Pancreas (tissue), 10 donors: ENCODE measurements around the gene EARS2. TPM values are rescaled to one million over a fixed set of nuclear protein-coding genes. Genes with fewer than 3 reads are reported as not detected.

ENCODE experiments used
- ATAC-seq, 4 donors: fragments of 200-7000 bp; cut with Tn5 transposase; one replicate each; pipeline versions ENCODE4 v1.8.0 to v1.9.1; 2020; ENCODE audit warnings: mild to moderate bottlenecking in 4 of 4, moderate library complexity in 4 of 4
- DNase-seq, 6 donors: peaks; one replicate each; pipeline ENCODE4 v3.0.0-alpha.2; 2020
- FAIRE-seq: peaks from 2 replicates; lab custom pipeline; 2012; peaks lifted over from hg19 to GRCh38; lab: Jason Lieb, UNC
- H3K27ac ChIP-seq, 4 donors: fragments of 200-600 bp; sonication (generic); 1 replicate in 3 of 4; 2 replicates in 1 of 4; pipeline versions ENCODE4 v1.5.0 to v1.8.0; 2020
- H3K27me3 ChIP-seq, 4 donors: fragments of 200-600 bp; one replicate each; pipeline ENCODE4 v1.8.0; 2021
- H3K36me3 ChIP-seq, 3 donors: fragments of 200-600 bp; sonication (generic) in 1 of 3; one replicate each; pipeline versions ENCODE4 v1.5.0 to v1.8.0; 2020 to 2021
- H3K4me1 ChIP-seq, 3 donors: fragments of 200-600 bp; one replicate each; pipeline ENCODE4 v1.8.0; 2021
- H3K4me3 ChIP-seq, 4 donors: fragments of 200-600 bp; sonication (generic) in 2 of 4; one replicate each; pipeline versions ENCODE4 v1.5.0 to v1.8.0; 2020 to 2021
- H3K9me3 ChIP-seq, 4 donors: fragments of 200-600 bp; one replicate each; pipeline ENCODE4 v1.8.0; 2021
- CTCF ChIP-seq, 4 donors: fragments of 200-600 bp; sonication (generic) in 3 of 4; IDR thresholded peaks; one replicate each; pipeline versions ENCODE4 v1.5.0 to v1.8.0; 2021; ENCODE audit warnings: antibody characterized with exemption in 4 of 4
- WGBS, 2 donors: extraction: QIAGEN DNeasy Blood & Tissue Kit; methylation state at CpG; one replicate each; pipeline ENCODE4 v1.1.7; 2013; 5-methylcytosine and 5-hydroxymethylcytosine counted together
- intact Hi-C, 3 donors: fragments of 100-400 bp; cut with DNase I; formaldehyde crosslinking; loops; one replicate each; pipeline versions ENCODE4 v1.11.1 to v1.14.2; 2022
- polyA plus RNA-seq, 2 donors: library from polyadenylated mRNA; stranded (reverse); fragments of 200-250 nt; gene quantifications; one replicate each; pipeline ENCODE4 v1.2.3, GENCODE V29; 2013
- total RNA-seq, 6 donors: library from RNA; stranded (reverse); fragmentation: NEBNext Ultra II Directional in 4 of 6; extraction: Animal tissue kit (Norgen Biotek cat#: 25700) in 4 of 6; gene quantifications; one replicate each; pipeline versions ENCODE4 v1.2.1 to v1.2.4, GENCODE V29; 2021 to 2023
- donor health status: healthy with polysubstance abuse.
- donor health status: DM: no; HTN: no; CAD: no; lungs with moderate emphysema.
- donor health status: DM: no; HTN: no; CAD: no.
- donor health status: control.
- donor health status: control.
- donor health status: Bipolar disorder and iron deficiency.
- donor health status: DM: yes; HTN: yes; CAD: no.
- donor health status: DM: no; HTN: no; CAD: no.
- donor health status: DM: no; HTN: no; CAD: no.
- donor health status: DM: yes; HTN: yes; CAD: no.

The EARS2 gene
- total and polyA plus RNA-seq, 8 donors: 8.2 to 11.6 (median 10.9) TPM

- no peak for FAIRE-seq
Measured at GRCh38 chr16:23523321-23523720, 33.8 kb downstream of the EARS2 start.

GRCh38 chr16:23521965-23522364, 35.2 kb downstream of the EARS2 start:
- no peak for FAIRE-seq
- Histone ChIP-seq H3K27ac (no peak overlapping the region), H3K4me3 (no peak overlapping the region)

More at GRCh38 chr16:23523321-23523720, 33.8 kb downstream of the EARS2 start:
- TF ChIP-seq CTCF (IDR thresholded peaks at IDR 0.05): no peak
- Histone ChIP-seq H3K27me3 (no peaks in the 10 kb centered on the region), H3K27ac (no peak overlapping the region), H3K4me1 (peaks cover 2 to 9% (median 9%) of the 10 kb centered on the region in 3 donors), H3K4me3 (no peak overlapping the region), H3K36me3 (peaks cover 0 to 29% (median 0%) of the 10 kb centered on the region in 3 donors), H3K9me3 (no peaks in the 10 kb centered on the region)
- ATAC-seq: peak in 1 of 4 donors; percentile 15
- DNase-seq: no peak
- 94 to 99% methylated on average over 6 of the region's 6 CpGs for WGBS, 2 donors
- intact Hi-C loops: no loop called here

GRCh38 chr16:23521037-23521743, 36.0 kb downstream of the EARS2 start:
- FAIRE-seq (no peak), ATAC-seq (peak in 1 of 4 donors; percentile 53), DNase-seq (no peak)
- peaks cover 0 to 29% (median 0%) of the 10 kb centered on the region in 3 donors for H3K36me3 ChIP-seq
- H3K4me1 ChIP-seq: no peaks in the 10 kb centered on the region
- TF ChIP-seq CTCF (IDR thresholded peaks at IDR 0.05): no peak
- H3K9me3 ChIP-seq: no peaks in the 10 kb centered on the region
- intact Hi-C loops: no loop called here
- no peaks in the 10 kb centered on the region for H3K27me3 ChIP-seq
- no peak overlapping the region for H3K4me3 ChIP-seq
- peak overlapping the region in 1 of 4 donors; percentile 27 for H3K27ac ChIP-seq
- WGBS, 2 donors: 68 to 91% methylated on average over 4 of the region's 4 CpGs

More at GRCh38 chr16:23521965-23522364, 35.2 kb downstream of the EARS2 start:
- H3K4me1 ChIP-seq: no peaks in the 10 kb centered on the region
- intact Hi-C loops: no loop called here
- H3K36me3 ChIP-seq: peaks cover 0 to 29% (median 0%) of the 10 kb centered on the region in 3 donors
- no peaks in the 10 kb centered on the region for H3K9me3 ChIP-seq
- no peak for TF ChIP-seq CTCF (IDR thresholded peaks at IDR 0.05)
- DNase-seq: no peak
- H3K27me3 ChIP-seq: no peaks in the 10 kb centered on the region
- 97% methylated on average over 4 of the region's 4 CpGs for WGBS, 2 donors
- no peak for ATAC-seq

- Histone ChIP-seq H3K36me3 (peaks cover 0 to 29% (median 0%) of the 10 kb centered on the region in 3 donors), H3K27me3 (no peaks in the 10 kb centered on the region), H3K9me3 (no peaks in the 10 kb centered on the region), H3K4me3 (no peak overlapping the region), H3K4me1 (no peaks in the 10 kb centered on the region), H3K27ac (peak overlapping the region in 1 of 4 donors; percentile 27)
- TF ChIP-seq CTCF (IDR thresholded peaks at IDR 0.05): no peak
- ATAC-seq (peak in 1 of 4 donors; percentile 56), DNase-seq (no peak), FAIRE-seq (no peak)
- intact Hi-C loops: no loop called here
- 88 to 91% methylated on average over 4 of the region's 4 CpGs for WGBS, 2 donors
Measured at GRCh38 chr16:23520500-23520899, 36.6 kb downstream of the EARS2 start.

GRCh38 chr16:23519282-23519681, 37.9 kb downstream of the EARS2 start:
- FAIRE-seq: no peak

More at GRCh38 chr16:23519282-23519681, 37.9 kb downstream of the EARS2 start:
- DNase-seq: no peak
- intact Hi-C loops: no loop called here
- no peaks in the 10 kb centered on the region for H3K4me1 ChIP-seq
- H3K27ac ChIP-seq: no peak overlapping the region
- ATAC-seq: no peak
- WGBS, 2 donors: 98% methylated on average over 5 of the region's 5 CpGs
- no peak overlapping the region for H3K4me3 ChIP-seq
- H3K9me3 ChIP-seq: no peaks in the 10 kb centered on the region
- peaks cover 0 to 29% (median 0%) of the 10 kb centered on the region in 3 donors for H3K36me3 ChIP-seq
- H3K27me3 ChIP-seq: no peaks in the 10 kb centered on the region
- TF ChIP-seq CTCF (IDR thresholded peaks at IDR 0.05): no peak
